NOMO-1 (cell line): ENCODE measurements around the gene RAPGEF1.

Experiments
- DNase-seq, 2 experiments: peaks; one replicate each; lab custom pipeline; 2025; ENCODE audit not compliant: unreplicated experiment in 2 of 2; lab: John Stamatoyannopoulos, UW

The RAPGEF1 gene

GRCh38 chr9:131748411-131748955 lies 8.6 kb upstream of the RAPGEF1 start:
- DNase-seq: no peak

GRCh38 chr9:131747352-131747751 lies 7.5 kb upstream of the RAPGEF1 start:
- peak; percentile 68 to 86 for DNase-seq

DNA sequence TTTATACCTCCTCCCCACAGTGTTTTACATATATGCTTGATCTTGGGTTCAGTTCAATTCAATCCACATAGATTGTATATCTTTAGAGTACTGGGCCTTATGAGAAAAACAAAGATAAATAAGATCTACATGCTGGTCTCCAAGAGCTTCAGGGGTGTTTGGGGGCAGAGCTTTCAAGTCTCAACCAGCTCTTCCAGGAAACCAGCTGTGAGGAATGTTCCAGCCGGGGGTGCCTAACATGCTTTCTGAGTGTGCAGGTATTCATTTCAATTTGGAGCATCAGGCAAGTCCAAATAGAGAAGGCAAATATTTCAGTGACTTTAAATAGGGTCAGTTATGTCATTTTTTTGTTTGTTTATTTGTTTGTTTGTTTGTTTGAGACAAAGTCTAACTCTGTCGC lies 5.7 kb upstream of the RAPGEF1 start:
- DNase-seq: no peak

DNA sequence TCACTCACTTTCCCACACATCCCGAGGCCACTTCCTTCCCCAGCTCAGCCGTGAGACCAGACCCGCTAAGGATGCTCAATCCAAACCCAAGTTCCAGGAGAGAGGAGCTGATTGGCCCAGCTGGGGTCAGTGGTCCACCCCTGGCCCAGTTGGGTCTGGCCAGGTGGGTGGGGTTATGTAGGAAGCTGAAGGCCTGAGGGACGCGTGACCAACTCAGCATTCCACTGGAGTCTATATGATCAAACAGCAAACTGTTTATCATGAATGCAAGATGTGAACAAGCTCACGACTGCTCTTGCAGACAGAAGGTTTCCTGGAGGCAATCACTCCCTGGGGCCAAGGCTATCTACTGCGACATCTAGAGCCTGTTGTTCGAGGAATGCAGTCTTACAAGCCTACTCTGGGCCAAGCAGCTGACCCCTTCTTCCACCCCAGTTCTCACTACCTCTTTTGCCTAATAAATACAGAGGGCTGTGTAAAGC lies 4.9 kb upstream of the RAPGEF1 start:
- DNase-seq: no peak

- peak; percentile 71 to 83 for DNase-seq
Measured at GRCh38 chr9:131744171-131744719, 4.4 kb upstream of the RAPGEF1 start.

GRCh38 chr9:131743501-131743900 lies 3.6 kb upstream of the RAPGEF1 start:
- no peak for DNase-seq

GRCh38 chr9:131743096-131743495 lies 3.2 kb upstream of the RAPGEF1 start:
- no peak for DNase-seq

- DNase-seq: no peak
Measured at GRCh38 chr9:131740898-131741297, 1.0 kb upstream of the RAPGEF1 start.

- DNase-seq: peak; percentile 33 to 48
Measured at GRCh38 chr9:131739133-131739958, 530 bp downstream of the RAPGEF1 start.

DNA sequence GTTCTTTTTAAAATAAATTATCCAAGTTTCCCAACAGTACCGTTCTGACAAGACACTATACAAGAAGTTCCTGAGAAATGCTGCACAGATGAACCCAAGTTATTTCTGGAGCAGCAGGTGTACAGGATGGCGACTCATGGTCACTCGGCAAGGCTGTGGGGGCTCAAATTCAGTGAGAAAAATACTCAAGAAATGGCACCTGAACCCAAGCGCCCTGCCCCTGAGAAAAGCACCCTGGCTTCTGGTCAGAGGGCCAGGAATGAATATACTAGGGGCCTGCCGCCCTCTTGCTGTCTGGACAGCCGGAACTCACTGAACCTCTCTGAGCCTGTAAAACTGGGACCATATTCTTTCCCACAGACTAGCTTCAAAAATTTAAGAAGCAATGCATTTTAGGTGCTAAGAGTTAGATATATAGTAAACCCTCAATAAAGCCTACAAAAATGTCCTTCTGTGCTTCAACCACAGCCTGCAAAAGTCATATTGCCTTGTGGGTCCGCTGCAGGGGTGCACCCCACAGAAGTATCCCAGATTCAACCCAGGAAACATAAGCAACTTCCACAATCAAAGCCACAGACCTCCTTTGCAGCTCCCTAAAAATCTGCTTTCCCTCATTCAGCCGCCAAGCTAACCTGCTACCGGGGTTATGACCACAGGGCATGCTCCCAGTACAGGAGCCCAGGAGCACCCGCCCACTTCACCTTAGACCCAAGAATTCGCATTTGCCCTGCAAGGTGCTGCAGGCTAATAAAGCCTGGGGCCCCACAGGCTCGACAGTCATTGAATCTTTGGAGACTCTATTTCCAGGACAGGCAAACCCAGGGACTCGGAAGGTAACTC lies 1.4 kb downstream of the RAPGEF1 start:
- no peak for DNase-seq

- DNase-seq: no peak
Measured at GRCh38 chr9:131737426-131737825, 2.5 kb downstream of the RAPGEF1 start.

GRCh38 chr9:131736431-131736830 lies 3.4 kb downstream of the RAPGEF1 start:
- no peak for DNase-seq

DNA sequence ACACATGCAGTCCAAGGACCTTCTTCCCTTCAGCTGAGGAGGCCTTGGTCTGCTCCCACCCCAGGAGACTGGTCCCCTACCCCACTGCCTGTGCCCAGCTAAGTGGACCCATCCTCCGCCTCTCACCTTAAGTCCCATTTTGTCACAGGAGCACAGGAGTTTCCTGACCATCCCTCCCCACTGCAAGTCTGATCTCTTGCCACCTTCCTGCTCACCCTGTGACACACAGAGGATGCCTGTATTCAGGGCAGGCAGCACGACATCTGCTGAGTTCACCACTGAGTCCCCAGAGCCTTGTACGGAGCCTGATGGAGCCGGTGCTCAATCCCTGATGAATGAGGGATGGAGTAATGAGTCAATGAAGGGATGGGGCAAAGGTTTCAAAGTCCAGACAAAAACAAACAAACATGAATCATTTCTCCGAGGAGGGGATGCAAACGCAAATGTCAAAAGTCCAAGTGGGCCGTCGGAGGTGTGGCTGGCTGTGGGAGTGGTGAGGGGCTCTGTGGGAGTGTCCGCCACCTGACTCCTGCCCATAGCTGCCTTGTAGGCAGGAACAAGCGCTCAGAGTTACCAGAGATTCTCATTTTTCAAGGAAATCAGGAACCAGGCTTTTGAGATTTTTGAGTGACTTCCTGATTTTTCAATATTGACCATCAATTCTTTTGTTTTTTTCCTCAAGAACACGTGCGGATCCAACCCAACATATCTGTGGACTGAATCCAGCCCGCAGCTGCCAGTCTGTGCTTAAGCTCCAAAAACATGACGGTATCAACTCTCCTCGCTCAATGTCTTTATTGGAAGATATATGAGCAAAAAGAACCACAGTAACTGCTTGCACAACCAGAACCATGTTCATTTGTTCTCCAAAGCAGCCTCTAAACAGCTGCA lies 4.4 kb downstream of the RAPGEF1 start:
- DNase-seq: peak in 1 of 2 experiments; percentile 18

DNA sequence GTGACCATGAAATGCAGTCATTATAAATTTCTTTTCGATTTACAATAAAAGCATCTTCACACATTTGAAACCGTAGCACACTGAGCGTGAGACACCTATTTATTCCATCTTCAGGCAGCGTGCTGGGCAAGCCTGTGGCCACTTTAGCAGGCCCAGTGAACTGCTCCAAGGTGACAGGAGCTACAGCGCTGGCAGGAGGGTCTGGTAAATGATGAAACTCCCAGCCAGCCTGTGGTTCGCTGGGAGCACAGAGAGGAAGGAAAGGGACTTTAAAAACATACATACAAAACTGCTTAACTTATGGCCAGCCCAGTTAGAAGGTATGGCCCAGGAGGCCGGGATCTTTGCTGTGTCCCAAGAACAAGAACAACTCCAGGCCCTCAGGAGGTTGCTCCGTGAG lies 5.1 kb downstream of the RAPGEF1 start:
- DNase-seq: no peak

DNA sequence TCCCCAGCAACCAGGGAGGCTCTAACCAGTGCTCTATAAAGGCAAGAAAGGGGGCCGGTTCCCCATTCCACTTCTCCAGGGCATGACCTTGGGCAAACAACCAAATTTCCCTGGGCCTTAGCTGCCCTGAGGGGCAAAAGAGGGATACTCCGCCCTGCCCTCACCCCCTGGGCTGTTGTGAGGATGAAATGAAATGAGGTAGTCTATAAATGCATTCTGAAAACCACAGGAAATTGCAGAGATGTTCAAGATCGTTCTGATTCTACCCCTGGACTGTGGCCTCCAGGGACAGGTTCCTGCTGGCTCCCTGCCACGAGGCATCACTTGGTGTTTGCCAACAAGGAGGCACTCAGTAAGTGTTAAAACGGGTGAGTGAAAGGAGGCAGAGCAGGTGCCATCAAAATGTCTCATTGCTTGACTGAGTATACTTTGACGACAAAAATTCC lies 5.7 kb downstream of the RAPGEF1 start:
- peak; percentile 78 to 82 for DNase-seq

GRCh38 chr9:131733541-131734061 lies 6.3 kb downstream of the RAPGEF1 start:
- peak; percentile 56 to 73 for DNase-seq

DNA sequence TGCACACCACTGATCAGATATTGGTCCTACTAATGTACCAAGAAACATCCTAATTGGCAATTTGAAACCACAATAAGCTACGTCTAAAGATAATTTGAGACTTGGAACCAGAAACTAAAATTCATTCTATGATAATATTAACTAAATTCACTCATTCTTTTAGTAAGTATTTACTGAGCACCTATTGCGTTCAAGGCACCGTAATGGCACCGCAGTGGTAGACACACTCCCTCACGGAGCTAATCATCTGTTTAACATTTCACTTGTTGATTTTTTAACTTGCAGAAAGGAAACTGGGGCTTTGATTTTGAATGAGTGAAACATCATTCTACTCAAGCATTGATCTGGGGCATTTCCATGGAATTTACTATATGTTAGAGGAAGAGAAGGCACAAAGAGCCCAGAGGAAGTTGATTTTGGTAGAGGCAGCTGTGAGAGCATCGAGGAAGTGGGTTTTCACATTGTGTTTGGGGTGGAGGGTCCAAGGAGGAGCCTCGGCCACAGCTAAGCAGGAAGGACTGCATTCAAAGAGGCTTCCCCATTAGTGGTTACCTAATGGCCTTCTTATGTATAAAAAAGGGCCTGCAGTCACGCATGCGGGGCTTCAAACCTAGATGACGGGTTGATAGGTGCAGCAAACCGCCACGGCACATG lies 7.1 kb downstream of the RAPGEF1 start:
- DNase-seq: peak; percentile 90 to 91

DNA sequence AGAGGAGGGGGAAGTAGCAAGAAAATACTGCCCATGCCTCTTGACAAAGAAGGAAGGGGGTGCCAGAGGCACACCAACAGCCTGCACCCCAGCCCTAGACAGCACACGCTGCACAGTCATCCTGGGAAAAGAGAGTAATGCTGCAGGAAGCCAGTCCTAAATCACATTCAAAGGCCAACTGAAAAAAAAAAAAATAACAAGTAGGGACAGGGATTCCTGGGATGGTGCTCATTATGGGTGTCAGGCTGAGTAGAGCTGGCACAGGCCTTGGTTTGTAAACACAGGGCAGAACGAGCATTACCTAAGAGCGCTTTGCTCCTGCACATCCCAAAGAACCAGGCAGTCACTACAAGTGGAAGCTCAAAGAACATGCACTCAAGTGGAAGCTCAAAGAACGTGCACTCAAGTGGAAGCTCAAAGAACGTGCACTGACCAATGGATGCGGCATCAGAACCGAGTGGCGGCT lies 7.8 kb downstream of the RAPGEF1 start:
- no peak for DNase-seq

DNA sequence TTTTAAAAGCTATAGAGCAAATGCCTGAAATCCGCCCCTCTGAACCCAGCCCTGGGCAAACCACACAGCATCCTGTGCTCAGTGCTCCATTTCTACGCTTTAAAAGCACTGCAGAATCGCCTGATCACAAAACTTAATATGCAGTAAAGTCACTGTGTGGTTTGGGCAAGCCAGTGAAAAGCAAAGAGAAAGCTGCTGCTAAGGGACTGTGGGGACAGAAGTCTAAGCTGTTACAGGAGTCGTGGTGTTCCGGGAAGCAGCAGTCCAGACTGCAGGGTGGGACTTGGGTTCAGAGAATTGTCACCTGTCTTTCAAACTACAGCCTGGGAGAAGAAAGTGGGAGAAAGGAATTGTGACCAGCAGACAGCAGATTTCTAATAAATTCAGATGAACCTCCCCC lies 8.2 kb downstream of the RAPGEF1 start:
- no peak for DNase-seq
